ENCODE results near the gene MGAT3.

The MGAT3 gene

DNA sequence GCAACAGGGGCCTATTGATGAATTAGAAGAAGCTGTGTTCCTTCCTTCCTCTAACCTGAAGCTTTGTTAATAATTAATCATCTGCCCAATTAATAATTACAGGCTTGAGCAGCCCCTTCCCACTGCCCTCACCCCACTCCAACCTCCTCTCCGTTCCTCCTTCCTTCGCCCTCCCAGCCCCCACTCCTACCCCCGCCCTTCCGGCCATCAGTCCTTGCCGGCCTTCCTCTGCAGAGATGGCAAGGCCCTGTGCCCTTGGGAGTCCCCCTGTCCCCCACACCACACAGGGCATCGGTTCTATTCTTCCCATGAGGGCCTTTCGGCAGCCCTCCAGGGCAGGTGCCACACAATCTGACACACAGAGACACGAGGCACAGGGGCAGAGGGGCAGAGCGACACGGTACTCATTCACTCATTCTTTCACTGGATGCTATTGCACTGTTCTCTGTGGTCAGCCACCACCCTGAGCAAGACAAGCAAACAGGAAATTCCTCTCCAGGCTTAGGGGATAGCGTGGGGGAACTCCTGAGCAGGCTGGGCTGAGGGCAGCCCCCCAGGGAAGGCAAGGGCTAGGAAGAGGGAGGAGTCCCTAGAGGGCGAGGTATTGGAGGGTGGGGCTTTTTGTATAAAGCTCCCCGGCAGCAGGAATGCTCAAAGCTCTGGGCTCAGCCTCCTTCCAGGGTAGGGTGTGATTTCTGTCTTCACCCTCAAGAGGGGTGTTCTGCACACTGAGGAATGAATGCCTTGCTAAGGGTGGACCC, 14.7 kb downstream of the MGAT3 start:
- peak; percentile 44 for DNase-seq (ENCODE audit: low spot score)

DNA sequence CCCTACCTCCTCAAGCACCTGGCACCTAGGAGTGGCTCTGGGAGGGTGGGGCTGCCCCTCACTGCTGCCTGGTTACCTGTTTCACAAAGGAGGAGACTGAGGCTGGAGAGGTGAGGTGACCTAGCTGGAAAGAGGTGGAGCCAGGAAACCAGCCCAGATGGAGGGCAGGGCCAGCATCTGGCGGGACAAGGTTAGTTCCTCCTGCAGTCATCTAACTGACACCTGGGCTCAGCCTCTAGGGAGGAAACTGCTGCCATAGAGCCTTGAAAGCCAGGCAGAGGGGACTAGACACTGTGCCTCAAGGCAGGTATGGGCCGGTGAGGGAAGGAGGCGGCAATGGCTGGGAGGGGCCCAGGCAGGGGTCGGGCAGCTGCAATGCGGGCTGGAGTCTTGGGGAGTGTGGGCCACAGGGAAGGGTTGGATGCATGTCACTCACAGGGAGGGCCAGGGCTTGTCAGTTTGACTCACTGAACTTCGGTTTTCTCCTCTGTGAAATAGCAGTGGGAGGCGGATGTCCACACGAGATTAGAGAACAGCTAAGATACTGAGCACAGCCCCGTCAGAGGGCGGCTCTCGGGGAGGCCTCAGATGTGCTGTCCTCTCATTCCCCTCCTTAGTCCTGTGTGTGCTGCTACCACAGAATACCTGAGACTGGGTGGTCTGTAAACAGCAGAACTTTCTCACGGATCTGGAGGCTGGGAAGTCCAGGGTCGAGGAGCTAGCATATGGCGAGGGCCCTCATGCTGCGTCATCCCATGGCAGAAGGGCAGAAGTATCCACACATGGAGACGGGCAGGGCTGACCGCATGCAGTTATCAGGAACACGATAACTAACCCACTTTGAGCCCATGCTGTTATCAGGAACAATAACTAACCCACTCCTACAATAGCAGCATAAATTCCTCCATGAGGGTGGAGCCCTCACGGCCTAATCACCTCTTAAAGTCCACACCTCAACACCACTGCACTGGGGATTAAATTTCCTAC, 16.1 kb downstream of the MGAT3 start:
- peak; percentile 84 for DNase-seq (ENCODE audit: low spot score)

DNA sequence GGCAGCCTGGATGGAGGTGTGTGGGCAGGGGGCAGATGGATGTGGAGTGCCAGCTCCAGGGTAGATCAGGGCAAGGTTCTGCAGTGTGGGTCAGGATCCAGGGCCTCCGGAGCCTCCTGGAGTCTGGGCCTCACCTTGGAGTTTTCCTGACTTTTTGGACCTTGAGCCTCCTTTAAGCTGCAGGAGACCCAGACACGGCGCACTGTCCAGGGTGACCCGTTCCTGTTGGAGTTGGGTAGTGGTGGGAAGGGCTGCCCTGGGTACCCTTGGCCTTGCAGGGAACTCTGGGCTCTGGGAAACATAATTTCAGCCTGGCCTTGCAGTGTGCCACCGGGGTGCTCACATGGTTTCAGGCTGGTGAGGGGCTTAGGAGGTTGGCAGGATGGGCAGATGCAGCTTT, 17.0 kb downstream of the MGAT3 start:
- DNase-seq (ENCODE audit: low spot score) = no peak

DNA sequence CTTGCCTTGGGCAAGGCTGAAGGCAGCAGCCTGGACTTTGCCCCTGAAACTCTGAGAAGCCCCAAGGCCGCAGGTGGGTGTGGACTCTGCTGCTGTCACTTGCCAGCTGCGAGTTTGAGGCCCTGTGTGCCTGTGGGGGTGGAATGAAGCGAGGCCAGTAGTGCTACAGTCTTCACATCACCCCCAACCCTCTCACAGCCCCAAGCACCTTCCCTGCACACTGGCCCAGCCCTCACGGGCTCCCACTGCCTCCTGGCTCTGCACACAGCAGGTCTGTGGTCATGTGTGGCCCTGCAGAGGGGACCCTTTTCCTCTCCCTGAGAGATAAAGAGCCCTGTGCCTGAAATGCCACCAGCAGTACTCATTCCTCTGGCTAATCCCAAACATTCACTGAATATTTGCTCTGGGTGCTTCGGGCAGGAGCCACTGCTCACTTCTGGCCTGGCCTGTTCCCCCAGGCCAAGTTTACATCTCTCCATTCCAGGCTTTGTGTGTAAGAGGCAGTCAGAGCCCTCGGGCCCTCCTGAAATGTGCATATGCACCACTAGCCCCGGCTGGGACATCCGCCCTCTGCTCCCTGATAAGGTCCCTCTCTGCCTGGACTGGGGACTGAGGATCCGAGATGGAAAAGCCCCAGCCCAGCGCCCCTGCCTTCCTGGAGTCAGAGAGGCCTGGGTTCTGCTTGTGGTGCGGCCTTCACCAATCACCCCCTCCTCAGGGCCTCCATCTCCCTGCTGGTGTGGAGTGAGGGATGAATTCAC, 17.7 kb downstream of the MGAT3 start:
- DNase-seq (ENCODE audit: low spot score) = no peak

DNA sequence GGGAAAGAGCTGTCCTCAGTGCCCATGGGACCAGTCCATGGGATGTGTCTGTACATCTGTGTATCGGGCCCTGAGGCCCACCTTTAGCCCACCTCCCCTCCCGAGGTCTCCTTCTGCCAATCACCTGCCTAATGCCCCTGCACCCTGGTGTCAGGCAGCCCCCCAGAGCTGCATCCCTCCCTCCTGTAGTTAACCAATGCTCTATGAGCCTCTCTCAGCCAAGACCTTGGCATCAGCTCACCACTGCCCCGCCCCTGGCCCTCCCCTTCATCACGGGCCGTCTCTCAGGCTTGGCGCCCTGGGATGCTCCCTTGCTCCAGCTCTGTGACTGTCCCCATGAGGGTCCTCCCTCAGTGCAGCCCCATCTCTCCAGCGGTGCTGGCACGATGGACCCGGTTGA, 18.5 kb downstream of the MGAT3 start:
- no peak for DNase-seq (ENCODE audit: low spot score)

DNA sequence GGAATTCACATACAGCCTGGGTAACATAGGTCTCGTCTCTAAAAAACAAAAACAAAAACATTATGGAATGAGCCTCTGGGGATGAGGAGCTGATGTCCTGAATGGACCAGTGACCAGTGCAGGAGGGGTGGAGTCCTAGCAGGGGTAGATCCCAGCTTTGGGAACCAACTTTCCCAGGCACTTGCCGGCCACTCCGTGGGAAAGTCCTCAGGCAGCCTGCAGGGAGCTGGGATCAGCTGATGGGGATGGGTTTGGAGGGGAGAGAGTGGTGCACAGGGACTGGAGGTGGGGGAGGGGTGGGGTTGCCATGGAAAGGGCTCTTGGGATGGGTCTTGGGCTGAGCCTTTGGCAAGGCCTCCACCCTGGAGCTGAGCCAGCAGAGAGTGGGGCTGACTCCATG, 19.1 kb downstream of the MGAT3 start:
- DNase-seq (ENCODE audit: low spot score) = no peak

DNA sequence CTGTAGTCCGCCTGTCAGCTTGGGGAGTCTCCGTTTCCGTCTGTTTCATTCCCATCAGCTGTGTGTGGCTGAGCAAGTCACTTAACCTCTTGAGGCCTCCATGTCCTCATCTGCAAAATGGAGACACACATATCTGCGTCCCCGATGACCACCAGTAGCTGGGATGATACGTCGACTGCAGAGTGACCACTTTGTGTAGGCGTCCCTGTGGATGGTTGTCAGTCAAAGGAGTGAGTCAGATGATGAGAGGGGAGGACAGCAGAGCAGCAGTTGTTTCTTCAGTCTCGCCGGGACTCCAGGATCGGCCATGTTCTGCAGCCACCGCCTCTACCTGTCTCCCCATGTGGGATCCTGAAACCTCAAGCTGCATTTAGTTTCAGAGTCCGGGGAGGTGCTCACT, 19.9 kb downstream of the MGAT3 start:
- DNase-seq (ENCODE audit: low spot score) = no peak

DNA sequence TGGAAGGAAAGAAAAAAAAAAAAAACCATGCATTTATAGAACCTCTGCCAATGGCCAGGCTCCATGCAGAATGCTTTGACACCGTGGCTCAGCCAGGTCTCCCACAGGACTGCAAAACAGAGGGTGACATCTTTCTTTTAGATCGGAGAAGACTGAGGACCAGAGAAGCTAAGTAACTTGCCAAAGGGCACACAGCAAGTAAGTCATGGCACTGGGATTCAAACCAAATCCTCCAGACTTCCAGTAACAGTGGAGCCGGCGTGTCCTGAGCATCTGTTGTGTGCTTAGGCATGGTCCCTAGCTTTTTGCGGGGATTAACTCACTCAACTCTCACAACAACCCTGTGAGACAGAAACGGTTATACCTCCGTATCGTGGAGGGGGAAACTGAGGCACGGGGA, 20.7 kb downstream of the MGAT3 start:
- DNase-seq (ENCODE audit: low spot score) = no peak

DNA sequence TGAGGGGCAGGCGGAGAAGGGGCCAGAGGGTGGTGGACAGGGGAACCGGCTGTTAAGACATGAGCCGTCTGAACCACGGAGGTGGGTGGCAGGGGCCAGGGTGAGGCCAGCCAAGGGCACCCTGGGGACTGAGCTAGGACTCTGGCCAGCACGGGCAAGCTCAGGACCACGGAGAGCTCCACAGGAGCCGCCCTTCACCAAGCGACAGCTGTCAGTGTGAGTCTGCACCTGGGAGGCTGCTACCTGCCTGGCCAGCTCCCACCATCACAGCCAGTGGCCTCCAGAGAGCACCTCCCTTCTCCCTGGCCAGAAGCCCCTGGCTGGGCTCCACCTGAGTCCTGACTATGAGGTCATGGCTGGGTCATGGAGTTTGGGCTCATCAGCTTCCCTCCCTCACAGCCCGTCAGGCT, 21.6 kb downstream of the MGAT3 start:
- DNase-seq (ENCODE audit: low spot score) = no peak

DNA sequence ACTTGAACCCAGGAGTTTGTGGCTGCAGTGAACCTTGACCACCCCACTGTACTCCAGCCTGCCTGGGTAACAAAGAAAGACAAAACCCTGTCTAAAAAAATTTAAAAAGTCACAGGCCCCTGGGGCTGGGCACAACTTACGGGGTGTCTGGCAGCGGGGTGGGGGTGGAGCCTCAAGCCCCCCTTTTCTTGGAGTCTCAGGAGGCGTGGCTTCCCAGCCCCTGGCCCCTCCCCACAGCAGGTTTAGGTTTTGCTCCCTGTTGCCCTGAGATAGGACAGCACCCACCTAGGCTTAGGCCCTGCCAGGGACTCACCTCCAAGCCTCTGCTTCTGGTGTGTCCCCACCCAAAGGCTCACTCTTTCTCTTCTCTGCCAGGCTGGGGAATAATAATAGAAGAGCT, 22.4 kb downstream of the MGAT3 start:
- no peak for DNase-seq (ENCODE audit: low spot score)

DNA sequence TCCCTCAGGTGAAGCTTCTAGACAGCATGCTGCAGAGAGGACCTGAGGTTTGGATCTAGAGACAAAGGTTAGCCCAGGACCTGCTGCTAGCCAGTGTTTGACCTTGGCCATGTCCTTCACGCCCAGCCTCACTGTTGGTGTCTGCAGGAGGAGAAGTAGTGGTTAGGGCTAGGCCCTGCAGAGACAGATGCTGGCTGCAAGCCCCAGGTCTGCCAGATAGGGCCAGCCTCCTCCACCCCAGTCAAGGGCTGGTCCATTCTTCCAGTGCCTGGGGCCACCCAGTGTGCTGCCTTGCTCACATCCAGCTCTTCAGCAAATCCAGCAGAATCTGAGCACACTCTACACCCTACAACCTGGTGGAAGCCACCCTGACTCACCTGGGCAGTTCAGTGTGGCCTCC, 23.7 kb downstream of the MGAT3 start:
- DNase-seq (ENCODE audit: low spot score) = no peak

DNA sequence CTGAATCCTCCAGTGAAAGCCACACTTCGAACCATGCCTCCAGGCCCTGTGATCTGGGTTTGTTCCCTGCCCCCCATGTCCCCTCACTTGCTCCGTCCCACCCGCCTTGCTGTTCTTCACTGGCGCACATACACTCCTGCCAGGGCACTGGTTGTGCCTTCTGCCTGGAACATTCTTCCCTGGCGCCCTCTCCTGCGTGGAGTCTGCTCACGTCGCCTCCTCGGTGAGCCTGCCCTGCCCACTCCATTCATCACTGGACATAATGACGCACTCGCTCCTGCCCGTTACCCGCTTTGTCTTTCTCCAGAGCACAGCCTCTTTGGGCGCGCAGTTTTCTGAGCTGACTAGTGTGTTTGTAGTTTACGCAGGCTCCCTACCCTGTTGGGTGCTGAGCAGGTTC, 24.2 kb downstream of the MGAT3 start:
- no peak for DNase-seq (ENCODE audit: low spot score)

DNA sequence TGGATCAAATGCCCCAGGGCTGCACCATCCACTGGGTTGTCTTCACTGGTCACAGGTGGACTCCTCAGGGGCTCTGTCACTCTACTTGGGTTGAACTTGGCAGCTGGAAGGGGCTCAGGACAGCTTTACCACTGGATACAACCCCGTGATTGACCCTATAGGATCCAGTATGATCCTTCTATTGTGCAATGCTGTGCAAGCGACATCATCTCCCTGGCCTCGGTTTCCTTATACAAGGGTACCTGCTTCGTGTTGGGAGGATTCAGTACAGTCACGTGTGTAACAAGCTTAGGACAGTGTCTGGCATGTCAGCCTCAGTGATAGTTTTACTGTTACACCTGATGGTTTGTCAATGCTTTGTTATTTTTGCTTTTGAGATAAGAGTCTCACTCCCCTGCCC, 24.8 kb downstream of the MGAT3 start:
- DNase-seq (ENCODE audit: low spot score) = no peak

DNA sequence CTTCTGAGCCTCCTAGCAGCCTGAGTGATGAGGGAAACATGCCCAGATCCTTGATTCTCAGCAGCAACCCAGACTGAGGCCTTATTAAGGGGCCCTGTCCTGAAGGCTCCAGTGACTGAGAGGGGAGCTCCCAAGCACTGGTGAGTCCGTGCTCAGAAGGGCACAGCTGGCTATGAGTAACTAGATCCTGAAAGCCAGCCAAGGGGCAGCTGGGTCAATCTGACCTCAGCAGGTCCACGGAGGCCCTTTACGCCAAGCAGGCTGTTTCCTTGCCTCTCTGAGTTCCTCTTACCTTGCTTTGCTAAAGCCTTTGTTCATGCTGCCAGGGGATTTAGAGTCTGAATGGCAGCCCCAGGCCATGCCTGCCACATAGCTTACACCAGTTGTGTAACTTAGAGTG, 26.0 kb downstream of the MGAT3 start:
- no peak for DNase-seq (ENCODE audit: low spot score)

DNA sequence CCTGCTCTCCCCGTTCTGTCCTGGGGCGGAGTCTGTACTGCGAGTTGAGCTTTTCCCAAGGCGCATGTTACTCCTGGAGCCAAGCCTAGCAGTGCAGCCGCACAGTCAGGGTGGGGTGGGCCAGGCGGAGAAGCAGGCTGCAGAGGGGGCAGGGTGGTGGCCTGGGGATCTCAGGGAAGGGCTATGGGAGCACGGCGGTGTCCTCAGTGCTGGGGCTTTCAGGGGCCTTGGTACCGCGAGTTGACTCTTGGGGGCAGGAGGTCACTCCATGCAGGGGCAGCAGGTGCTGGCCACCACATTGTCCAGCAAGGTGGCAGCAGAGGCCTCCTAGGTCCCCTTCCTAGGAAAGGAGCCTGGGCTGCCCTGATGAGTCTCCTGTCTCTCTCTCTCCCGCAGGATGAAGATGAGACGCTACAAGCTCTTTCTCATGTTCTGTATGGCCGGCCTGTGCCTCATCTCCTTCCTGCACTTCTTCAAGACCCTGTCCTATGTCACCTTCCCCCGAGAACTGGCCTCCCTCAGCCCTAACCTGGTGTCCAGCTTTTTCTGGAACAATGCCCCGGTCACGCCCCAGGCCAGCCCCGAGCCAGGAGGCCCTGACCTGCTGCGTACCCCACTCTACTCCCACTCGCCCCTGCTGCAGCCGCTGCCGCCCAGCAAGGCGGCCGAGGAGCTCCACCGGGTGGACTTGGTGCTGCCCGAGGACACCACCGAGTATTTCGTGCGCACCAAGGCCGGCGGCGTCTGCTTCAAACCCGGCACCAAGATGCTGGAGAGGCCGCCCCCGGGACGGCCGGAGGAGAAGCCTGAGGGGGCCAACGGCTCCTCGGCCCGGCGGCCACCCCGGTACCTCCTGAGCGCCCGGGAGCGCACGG, 30.4 kb downstream of the MGAT3 start:
- DNase-seq (ENCODE audit: low spot score) = no peak

DNA sequence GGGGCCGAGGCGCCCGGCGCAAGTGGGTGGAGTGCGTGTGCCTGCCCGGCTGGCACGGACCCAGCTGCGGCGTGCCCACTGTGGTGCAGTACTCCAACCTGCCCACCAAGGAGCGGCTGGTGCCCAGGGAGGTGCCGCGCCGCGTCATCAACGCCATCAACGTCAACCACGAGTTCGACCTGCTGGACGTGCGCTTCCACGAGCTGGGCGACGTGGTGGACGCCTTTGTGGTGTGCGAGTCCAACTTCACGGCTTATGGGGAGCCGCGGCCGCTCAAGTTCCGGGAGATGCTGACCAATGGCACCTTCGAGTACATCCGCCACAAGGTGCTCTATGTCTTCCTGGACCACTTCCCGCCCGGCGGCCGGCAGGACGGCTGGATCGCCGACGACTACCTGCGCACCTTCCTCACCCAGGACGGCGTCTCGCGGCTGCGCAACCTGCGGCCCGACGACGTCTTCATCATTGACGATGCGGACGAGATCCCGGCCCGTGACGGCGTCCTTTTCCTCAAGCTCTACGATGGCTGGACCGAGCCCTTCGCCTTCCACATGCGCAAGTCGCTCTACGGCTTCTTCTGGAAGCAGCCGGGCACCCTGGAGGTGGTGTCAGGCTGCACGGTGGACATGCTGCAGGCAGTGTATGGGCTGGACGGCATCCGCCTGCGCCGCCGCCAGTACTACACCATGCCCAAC, 31.2 kb downstream of the MGAT3 start:
- DNase-seq (ENCODE audit: low spot score) = no peak

DNA sequence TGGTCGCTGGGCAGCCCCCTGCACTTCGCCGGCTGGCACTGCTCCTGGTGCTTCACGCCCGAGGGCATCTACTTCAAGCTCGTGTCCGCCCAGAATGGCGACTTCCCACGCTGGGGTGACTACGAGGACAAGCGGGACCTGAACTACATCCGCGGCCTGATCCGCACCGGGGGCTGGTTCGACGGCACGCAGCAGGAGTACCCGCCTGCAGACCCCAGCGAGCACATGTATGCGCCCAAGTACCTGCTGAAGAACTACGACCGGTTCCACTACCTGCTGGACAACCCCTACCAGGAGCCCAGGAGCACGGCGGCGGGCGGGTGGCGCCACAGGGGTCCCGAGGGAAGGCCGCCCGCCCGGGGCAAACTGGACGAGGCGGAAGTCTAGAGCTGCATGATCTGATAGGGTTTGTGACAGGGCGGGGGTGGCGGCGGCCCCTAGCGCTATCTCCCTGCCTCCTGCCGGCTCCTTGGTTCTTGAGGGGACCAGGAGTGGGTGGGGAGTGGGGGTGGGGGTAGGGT, 31.8 kb downstream of the MGAT3 start:
- DNase-seq (ENCODE audit: low spot score) = no peak

DNA sequence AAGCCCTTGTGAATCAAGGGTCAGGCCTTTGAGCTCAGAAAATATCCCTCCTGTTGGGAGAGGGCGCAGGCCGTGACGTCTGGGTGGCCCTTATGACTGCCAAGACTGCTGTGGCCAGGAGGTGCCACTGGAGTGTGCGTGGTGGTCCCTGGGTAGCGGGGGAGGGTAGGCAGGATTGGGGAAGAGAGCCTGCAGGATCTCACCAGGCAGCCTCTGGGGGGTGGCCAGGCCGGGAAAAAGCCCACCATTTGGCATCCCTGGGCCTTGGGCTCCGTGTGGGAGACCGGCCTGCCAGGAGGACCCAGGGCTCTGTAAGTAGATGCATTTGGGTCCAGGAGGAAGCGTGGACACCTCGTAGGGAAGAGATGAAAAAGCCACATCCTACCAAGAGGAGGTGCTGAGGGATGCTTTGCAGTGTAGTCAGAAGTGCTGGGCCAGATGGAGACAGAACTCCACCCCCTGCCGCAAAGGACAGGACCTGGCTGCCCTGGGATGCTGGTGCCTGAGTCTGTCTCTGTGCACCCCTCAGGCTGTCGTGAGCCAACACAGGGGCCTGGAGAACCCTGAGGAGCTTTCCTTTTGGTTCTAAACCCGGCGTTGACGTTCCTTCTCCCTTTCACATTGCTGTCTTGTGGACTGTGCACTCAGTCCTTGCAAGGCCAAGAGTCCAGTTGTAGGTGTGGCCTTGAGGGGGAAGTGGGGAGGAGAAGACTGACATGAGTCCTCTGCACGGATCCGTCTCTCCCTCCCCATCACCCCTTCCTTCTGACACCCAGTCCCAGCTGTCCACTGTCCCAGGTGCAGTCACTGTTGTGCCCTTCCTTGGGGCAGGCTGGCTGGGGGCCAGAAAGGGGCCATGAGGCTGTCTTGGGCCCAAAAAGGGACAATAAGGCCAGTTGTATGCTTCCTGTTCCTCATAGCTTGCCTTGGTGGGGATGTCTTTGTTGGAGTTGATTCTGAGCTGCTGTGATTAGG, 32.6 kb downstream of the MGAT3 start:
- no peak for DNase-seq (ENCODE audit: low spot score)

DNA sequence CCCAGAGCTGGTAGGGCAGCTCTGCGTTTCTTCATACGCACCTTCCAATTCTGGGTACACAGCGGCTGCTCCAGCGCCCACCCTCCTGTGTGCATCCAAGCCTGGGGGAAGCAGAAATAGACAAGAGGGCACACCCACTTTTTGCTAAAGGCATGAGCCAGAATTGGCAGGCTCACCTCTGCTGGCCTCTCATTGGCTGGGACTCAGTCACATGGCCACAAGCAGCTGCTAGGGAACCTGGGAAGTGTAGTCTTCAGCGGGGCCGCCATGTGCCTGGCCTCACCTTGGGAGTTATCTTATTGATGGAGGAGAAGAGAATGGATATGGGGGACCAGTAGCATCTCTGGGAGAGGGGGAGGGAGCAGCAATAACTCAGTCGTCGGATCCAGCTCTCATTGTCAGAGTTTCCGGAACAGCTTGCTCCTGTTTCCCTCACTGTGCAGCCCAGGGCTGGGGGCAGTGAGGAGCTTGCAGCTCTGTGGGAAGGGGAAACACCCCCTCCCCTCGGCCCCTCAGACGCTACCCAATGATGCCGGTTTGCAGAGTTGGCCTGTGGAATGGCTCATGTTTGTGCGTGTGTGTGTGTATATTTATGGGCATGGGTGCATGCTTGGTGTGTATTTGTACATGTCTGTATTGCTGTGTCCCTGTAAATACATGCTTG, 33.5 kb downstream of the MGAT3 start:
- peak; percentile 83 for DNase-seq (ENCODE audit: low spot score)
